Fibroblast of skin of left biceps (primary cell): ENCODE data around the gene ERP29.
"Not testable (repeated sequence)": the region's sequence is repeated elsewhere in the genome, so short reads cannot be mapped to it uniquely, and the experiment has no call there.

Source experiments
- DNase-seq, 2 experiments: peaks; one replicate each; pipeline ENCODE4 v3.0.0-alpha.2; 2013; ENCODE audit warnings: low read depth in 2 of 2

ERP29 gene

DNA sequence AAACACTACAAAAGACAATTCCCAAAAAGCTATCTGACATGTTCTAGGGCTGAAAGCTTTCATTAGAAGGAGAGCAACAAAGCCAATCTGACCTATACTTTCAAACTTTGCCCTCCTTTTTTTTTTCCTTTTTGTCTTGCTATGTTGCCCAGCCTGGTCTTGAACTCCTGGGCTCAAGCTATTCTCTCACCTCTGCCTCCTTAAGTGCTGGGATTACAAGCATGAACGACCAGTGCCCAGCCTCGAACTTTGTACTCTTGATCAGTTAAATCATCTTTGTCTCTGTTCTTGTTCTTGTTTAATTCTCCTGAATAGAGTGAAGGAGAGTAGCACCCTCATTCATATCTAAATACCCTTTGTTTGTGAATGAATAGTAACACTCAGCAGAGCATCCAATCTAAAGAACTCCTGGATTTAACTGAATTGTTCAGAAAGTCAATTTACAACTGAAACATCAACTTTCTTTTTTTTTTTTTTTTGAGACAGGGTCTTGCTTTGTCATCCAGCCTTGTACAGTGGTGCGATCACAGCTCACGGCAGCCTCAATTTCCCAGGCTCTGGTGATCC lies 22.1 kb downstream of the ERP29 start:
- no peak for DNase-seq

DNA sequence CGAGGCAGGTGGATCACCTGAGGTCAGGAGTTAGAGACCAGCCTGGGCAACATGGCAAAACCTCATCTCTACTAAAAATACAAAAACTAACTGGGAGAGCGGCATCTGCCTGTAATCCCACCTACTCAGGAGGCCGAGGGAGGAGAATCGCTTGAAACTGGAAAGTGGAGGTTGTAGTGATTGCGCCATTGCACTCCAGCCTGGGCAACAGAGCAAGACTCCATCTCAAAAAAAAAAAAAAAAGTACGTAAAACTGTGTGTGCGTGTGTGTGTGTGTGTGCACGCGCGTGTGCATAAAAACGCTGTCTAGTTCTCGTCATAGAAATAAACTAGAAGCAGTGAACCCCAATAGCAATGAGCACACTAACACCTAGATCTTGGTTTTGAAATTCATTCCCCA lies 23.4 kb downstream of the ERP29 start:
- DNase-seq: not testable (repeated sequence)

DNA sequence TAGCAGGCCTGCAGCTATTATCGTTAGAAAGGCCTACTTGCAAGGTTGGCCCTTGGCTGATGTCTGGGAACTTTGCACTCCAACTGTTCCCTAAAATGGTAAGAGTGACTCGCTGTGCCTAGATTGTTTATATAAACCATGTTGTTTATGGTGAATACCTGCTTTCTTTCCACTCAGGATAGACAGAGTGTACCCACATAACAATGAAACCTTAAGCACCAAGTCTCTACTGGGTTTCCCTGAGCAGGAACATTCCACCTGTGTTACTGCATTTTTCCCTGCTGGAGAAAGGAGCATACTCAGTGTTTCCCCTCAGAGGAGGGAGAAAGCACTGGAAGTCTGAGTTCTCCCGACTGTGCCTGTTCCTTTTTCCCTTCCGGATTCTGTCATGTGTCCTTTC lies 32.8 kb downstream of the ERP29 start:
- DNase-seq: no peak

DNA sequence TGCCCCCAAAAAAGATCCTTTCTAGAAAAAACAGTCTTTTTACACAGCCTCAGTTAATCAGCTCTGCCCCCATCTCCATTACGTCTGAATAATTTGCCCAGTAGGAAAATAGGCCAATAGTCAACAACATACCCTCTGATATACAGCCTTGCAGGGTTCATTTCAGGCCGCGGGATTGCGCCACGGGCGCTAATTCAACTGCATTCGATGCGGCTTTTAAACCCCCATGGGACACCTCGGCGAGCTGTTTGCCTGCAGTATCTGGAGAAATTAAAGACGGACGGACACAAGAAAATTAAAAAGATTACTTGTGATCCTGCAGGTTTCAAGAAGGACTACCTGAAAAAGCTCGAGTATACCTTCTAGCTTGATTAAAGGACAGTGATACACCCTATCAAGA lies 36.1 kb downstream of the ERP29 start:
- no peak for DNase-seq

DNA sequence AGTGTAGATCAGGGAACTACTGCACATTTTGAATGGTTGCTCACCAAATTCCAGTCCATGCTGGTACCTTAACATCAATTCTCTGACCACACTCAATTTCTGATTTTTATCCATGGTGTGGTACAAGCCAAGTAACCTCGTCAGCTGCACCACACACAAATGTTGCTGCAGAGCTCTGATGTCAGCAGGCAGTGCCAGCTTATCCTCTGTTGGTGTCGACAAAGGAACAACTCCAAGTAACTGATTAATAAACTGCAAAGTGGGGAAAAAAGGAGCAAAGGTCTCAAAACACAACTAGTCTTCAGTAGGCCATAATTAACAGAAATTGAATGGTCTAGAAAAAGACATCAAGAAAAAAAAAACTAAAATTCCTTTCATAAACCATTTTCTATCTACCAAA lies 47.9 kb downstream of the ERP29 start:
- DNase-seq: no peak

DNA sequence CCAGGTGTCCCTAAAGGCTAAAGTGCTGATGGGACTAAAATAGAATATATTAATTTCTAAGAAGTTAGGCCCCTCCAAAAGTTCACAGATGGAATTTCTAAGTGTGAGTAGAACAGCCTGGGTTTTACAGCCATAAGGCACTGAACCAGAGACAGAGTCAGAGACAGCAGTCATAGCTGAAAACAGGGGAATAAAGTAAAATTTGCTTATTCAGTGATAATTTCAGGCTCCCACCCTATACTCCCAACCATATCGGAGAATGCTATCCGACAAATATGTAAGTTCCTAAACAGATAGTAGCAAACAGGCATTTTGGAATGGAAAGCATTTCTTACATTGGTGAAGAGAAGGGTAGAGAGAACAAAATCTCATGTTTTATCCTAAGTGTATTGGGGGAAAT lies 50.0 kb downstream of the ERP29 start:
- DNase-seq: no peak

DNA sequence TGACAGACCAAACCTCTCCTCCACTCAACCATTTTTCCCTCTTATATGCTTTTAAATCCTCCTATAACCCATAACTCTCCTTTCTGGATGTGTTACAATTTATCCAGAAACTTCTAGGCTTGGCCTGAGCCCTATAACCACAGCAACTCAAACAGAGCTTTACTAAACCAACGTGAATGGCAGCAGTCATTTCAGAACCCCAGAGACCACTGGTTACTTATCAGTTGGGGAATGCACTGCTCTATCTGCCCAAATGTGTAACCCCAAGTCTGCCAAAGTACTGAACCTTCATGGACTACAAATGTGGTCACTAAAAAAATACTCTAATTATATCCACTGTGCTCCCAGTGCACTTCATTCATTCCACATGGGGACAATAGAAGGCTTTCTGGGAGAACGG lies 53.3 kb downstream of the ERP29 start:
- no peak for DNase-seq
